Measurements from ENCODE around the gene MAP4K2. TPM values are rescaled to one million over a fixed set of nuclear protein-coding genes. Genes with fewer than 3 reads are reported as not detected.

MAP4K2 gene
- polyA plus RNA-seq, 1 experiment = 22.4 TPM

DNA sequence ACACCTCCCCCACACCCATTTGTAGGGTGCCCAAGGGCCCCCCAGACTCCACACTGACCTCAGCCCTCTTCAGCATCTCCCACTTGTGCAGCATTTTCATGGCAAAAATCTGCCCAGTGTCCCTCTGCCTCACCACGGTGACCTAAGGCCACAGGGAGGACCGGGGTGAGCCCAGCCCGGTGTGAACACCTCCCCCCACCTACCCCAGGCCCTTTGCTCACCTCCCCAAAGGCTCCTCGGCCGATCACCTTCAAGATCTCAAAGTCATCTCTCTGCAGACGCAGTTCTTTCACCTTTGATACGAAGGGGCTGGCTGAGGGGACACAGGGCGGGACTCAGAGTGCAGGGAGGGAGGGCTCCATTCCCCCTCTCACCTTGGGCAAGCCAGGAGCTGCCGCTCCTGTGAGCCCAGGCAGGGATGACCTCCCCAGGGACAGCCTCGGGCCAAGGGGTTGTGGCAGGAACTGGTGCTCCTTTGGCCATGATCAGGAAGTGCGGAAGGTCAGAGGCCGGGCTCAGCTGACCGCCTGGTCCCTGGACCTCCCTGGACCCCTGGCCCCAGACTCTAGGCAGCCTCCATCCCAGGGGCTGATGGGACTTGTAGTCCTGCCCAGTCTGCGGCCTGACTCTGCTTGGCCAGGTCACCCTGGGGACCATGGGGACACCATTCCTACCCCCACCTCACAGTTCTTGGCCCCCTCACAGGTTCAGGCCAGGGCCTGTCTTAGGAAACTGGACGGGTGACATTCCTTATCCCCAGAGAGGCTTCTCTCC lies 38.8 kb upstream of the MAP4K2 start:
- no peaks in the 10 kb centered on the region for H3K36me3 ChIP-seq (ENCODE audit: control insufficient read depth, insufficient read depth, low read length)
- TF ChIP-seq, protein P1, sequence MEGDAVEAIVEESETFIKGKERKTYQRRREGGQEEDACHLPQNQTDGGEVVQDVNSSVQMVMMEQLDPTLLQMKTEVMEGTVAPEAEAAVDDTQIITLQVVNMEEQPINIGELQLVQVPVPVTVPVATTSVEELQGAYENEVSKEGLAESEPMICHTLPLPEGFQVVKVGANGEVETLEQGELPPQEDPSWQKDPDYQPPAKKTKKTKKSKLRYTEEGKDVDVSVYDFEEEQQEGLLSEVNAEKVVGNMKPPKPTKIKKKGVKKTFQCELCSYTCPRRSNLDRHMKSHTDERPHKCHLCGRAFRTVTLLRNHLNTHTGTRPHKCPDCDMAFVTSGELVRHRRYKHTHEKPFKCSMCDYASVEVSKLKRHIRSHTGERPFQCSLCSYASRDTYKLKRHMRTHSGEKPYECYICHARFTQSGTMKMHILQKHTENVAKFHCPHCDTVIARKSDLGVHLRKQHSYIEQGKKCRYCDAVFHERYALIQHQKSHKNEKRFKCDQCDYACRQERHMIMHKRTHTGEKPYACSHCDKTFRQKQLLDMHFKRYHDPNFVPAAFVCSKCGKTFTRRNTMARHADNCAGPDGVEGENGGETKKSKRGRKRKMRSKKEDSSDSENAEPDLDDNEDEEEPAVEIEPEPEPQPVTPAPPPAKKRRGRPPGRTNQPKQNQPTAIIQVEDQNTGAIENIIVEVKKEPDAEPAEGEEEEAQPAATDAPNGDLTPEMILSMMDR (IDR thresholded peaks at IDR 0.05; ENCODE audit: insufficient read depth, low read depth, low read length) = no peak
- POLR2A ChIA-PET = no interaction called here
- no peak for DNase-seq (ENCODE audit: low read depth)
- no peak overlapping the region for H3K4me3 ChIP-seq (ENCODE audit: low read depth, low read length)
- CTCF ChIA-PET = interaction anchor here (1.2 to 29.2 kb wide), 3 partner anchors 45 to 277 kb away, joined by 3 to 797 read pairs (median 6); partner anchors contain the start of gene EHD1
- no peaks in the 10 kb centered on the region for H3K27me3 ChIP-seq (ENCODE audit: control insufficient read depth, insufficient read depth, low read length)

DNA sequence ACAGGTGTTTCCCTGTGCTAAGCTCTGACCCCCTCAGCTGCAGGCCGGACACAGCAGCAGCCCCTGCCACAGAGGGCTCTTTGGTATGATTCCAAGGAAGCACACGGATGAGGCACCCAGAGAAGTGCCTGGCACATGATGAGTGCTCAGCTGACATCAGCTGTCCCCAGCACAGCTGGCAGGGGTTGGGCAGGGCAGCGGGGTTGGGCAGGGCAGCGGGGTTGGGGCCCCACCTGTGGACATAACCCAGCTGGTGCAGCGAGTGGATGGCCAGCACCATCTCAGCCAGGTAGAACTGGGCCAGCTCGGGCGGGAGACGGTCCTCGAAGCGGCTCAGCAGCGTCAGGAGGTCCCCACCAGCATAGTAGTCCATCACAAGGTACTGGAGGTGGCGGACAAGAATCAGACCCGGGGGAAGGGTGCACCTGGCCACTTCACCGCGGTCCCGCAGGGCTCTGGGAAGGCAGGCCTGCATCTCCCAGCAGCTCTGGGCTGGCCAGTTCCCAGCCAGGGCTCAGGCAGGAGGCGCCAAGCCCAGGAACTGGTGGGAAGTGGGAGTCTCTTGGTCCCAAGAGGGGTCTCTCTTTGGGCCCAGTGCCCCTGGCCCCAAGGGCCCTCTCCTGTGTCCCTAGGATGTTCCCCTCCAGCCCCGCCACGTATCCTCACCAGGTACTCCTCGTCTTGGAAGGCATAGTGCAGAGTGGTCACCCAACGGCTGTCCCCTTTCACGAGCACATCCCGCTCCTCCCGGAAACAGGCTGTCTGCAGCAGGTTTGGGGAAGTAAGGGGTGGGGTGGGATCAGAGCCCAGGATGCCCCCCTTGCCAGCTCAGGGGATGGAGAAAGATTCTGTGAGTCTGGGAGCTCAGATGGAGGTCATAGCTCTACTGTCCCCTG lies 37.1 kb upstream of the MAP4K2 start:
- POLR2A ChIA-PET = no interaction called here
- CTCF ChIA-PET = interaction anchor here (2.5 kb wide), 1 partner anchor 55 kb away, joined by 14 read pairs; no protein-coding TSS in a partner anchor
- TF ChIP-seq, protein P1 (IDR thresholded peaks at IDR 0.05; ENCODE audit: insufficient read depth, low read depth, low read length) = no peak
- no peaks in the 10 kb centered on the region for H3K27me3 ChIP-seq (ENCODE audit: control insufficient read depth, insufficient read depth, low read length)
- H3K4me3 ChIP-seq (ENCODE audit: low read depth, low read length) = no peak overlapping the region
- H3K36me3 ChIP-seq (ENCODE audit: control insufficient read depth, insufficient read depth, low read length) = no peaks in the 10 kb centered on the region
- no peak for DNase-seq (ENCODE audit: low read depth)

DNA sequence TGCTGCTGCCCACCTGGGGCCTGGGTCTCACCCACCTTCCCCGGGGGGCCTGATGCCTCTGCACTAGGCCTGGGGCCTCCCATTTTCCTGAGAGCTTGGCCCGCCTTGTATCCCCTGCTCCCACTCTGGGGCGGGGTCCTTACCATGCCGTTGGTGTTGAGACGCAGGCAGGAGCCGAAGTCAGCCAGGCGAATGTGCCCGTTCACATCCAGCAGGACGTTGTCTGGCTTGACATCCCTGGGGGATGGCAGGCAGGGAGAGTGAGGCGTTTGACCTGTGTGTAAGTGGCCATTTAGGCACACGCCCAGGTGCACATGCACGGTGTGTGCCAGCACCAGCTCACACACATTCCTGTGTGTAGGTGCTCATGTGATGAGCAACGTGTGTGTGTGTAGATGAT lies 36.3 kb upstream of the MAP4K2 start:
- no peaks in the 10 kb centered on the region for H3K27me3 ChIP-seq (ENCODE audit: control insufficient read depth, insufficient read depth, low read length)
- POLR2A ChIA-PET = no interaction called here
- DNase-seq (ENCODE audit: low read depth) = no peak
- TF ChIP-seq, protein P1 (IDR thresholded peaks at IDR 0.05; ENCODE audit: insufficient read depth, low read depth, low read length) = no peak
- CTCF ChIA-PET = interaction anchor here (2.5 kb wide), 1 partner anchor 55 kb away, joined by 14 read pairs; no protein-coding TSS in a partner anchor
- H3K36me3 ChIP-seq (ENCODE audit: control insufficient read depth, insufficient read depth, low read length) = no peaks in the 10 kb centered on the region
- no peak overlapping the region for H3K4me3 ChIP-seq (ENCODE audit: low read depth, low read length)

DNA sequence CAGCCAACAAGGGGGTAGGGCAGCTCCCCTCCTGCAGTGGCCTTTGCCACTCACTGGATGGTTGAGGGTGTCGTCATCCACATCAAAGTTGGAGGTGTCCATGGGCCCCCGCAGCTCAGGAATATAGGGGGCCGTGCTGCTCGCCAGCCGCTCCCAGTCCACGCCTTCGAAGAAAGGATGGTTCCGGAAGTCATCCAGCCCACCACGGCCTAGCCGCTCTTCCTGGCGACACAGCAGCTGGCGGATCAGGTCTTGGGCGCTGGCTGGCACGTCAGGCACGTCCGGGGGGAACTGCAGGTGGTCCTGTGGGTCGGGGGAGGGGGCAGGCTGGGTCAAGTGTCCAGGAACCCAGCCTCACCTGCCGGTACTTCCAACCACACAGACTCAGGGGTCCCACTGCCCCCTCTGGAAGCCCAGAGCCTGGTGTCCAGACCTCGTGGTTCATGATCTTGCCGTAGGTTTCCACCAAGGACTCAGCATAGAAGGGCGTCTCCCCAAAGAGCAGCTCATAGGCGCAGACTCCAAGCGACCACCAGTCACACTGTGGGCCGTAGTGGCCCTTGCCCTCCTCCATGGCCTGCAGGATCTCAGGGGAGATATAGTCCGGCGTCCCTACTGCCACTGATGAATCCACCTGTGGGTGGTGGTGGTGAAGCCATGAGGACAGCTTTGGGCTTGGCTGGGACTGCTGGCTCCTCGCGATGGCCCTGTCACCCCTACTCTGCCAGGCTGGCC lies 35.8 kb upstream of the MAP4K2 start:
- no peak for DNase-seq (ENCODE audit: low read depth)
- ChIA-PET POLR2A (no interaction called here), CTCF (interaction anchor here (0.6 to 5.0 kb wide), 4 partner anchors 7 to 56 kb away, joined by 3 to 50 read pairs (median 8); partner anchors contain the start of gene CDC42BPG)
- H3K27me3 ChIP-seq (ENCODE audit: control insufficient read depth, insufficient read depth, low read length) = no peaks in the 10 kb centered on the region
- TF ChIP-seq, protein P1 (IDR thresholded peaks at IDR 0.05; ENCODE audit: insufficient read depth, low read depth, low read length) = no peak
- H3K36me3 ChIP-seq (ENCODE audit: control insufficient read depth, insufficient read depth, low read length) = no peaks in the 10 kb centered on the region
- H3K4me3 ChIP-seq (ENCODE audit: low read depth, low read length) = no peak overlapping the region

Data from BJ (cell line).